Measurements from ENCODE around the gene KCNG3. TPM values are rescaled to one million over a fixed set of nuclear protein-coding genes. Genes with fewer than 3 reads are reported as not detected.

KCNG3 gene
- total and polyA plus RNA-seq, 2 experiments from 2014 or later = 0.27 TPM; not detected in 1

DNA sequence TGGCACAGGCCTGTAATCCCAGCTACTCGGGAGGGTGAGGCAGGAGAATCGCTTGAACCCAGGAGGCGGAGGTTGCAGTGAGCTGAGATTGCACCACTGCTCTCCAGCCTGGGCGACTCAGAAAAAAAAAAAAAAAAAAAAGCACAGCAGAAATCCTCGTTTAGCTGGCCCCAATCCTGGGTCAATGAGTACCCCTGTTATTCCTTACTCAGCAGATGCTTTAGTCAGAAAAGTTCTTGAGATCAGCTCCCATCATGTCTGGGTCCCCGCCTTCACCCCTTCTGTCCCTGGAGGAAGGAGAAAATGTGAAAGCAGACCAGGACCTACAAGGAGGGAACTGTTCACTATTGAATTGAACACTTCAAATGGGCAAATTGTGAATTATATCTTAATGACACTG is 16.4 kb upstream of the KCNG3 start:
- peak overlapping the region; percentile 18 for H3K27ac ChIP-seq
- H3K27me3 ChIP-seq = no peaks in the 10 kb centered on the region
- DNase-seq (ENCODE audit: low read depth in 1 of 2, low spot score in 1 of 2) = no peak
- no peak for TF ChIP-seq CTCF (IDR thresholded peaks at IDR 0.05; ENCODE audit: low read depth, low read length)
- H3K36me3 ChIP-seq = no peaks in the 10 kb centered on the region
- H3K9me3 ChIP-seq (ENCODE audit: low read depth) = no peaks in the 10 kb centered on the region
- H3K4me3 ChIP-seq = no peak overlapping the region
- peaks cover 9% of the 10 kb centered on the region for H3K4me1 ChIP-seq (ENCODE audit: low read depth)

DNA sequence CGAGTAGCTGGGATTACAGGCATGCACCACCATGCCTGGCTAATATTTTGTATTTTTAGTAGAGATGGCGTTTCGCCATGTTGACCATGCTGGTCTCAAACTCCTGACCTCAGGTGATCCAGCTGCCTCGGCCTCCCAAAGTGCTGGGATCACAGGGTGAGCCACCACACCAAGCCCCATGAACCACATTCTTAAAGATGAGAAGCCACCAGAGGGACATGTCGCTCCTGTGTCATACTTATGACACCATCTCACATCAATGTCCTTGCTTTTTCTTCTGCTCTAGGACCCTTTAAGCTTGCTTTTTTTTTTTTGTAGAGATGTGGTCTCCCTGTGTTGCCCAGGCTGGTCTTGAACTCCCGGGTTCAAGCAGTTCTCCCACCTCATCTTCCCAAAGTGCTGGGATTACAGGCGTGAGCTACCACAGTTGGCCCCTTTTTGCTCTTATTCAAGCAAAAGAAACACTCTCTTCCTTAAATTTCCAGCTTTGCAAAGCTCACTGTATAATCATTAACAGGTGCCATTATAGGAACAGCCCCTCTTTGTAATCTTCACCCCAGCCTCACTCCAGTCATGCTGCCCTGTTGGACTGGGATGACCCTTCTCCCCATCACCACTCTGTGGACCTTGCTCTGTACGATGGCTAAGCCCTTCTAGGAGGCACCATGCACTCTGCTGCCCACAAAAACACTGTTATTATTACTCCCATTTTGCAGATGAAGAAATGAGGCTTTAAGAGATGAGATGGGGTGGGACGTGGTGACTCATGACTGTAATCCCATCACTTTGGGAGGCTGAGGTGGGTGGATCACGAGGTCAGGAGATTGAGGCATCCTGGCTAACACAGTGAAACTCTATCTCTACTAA is 10.8 kb upstream of the KCNG3 start:
- Histone ChIP-seq H3K4me1 (ENCODE audit: low read depth) (no peaks in the 10 kb centered on the region), H3K36me3 (no peaks in the 10 kb centered on the region), H3K27me3 (no peaks in the 10 kb centered on the region), H3K4me3 (no peak overlapping the region), H3K27ac (no peak overlapping the region), H3K9me3 (ENCODE audit: low read depth) (no peaks in the 10 kb centered on the region)
- no peak for TF ChIP-seq CTCF (IDR thresholded peaks at IDR 0.05; ENCODE audit: low read depth, low read length)
- DNase-seq (ENCODE audit: low read depth in 1 of 2, low spot score in 1 of 2) = no peak

DNA sequence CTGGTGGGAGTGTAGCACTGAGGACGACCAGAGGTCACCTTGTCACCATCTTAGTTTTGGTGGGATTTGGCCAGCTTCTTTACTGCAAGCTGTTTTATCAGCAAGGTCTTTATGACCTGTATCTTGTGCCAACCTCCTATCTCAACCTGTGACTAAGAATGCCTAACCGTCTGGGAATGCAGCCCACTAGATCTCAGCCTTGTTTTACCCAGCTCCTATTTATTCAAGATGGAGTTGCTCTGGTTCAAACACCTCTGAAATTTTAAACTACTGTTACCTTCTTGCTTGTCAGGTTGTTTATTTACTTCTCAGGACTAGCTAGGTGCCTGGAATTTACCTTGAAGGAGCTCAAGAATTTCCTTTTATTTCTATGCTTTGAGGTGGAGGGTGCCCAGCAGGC is 9.5 kb upstream of the KCNG3 start:
- Histone ChIP-seq H3K36me3 (no peaks in the 10 kb centered on the region), H3K9me3 (ENCODE audit: low read depth) (no peaks in the 10 kb centered on the region), H3K4me1 (ENCODE audit: low read depth) (peaks cover 4% of the 10 kb centered on the region), H3K27ac (no peak overlapping the region), H3K27me3 (no peaks in the 10 kb centered on the region), H3K4me3 (no peak overlapping the region)
- no peak for TF ChIP-seq CTCF (IDR thresholded peaks at IDR 0.05; ENCODE audit: low read depth, low read length)
- DNase-seq (ENCODE audit: low read depth in 1 of 2, low spot score in 1 of 2) = no peak

DNA sequence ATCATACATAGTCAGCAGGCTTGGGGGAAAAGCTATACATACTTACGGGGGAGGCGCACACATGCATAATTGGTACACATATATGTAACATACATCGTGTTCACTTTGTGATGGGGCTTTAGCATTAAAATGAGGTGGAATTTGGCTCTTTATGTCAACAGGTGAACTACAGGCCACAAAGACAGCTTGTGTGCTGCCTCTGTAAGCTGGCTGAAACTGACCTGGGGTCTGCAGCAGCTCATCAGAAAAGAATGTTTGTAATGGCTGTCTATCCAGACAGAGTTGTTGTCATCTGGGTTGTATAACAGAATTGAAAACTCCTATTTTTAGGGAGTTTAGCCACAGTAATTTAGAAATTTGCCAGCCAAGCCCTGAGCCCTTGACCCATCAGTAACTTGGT is 4.7 kb upstream of the KCNG3 start:
- peaks cover 18% of the 10 kb centered on the region for H3K27me3 ChIP-seq
- no peak for DNase-seq (ENCODE audit: low read depth in 1 of 2, low spot score in 1 of 2)
- no peak overlapping the region for H3K4me3 ChIP-seq
- TF ChIP-seq CTCF (IDR thresholded peaks at IDR 0.05; ENCODE audit: low read depth, low read length) = no peak
- H3K36me3 ChIP-seq = no peaks in the 10 kb centered on the region
- peaks cover 4% of the 10 kb centered on the region for H3K4me1 ChIP-seq (ENCODE audit: low read depth)
- no peak overlapping the region for H3K27ac ChIP-seq
- H3K9me3 ChIP-seq (ENCODE audit: low read depth) = no peaks in the 10 kb centered on the region

- Histone ChIP-seq H3K27ac (no peak overlapping the region), H3K9me3 (ENCODE audit: low read depth) (no peaks in the 10 kb centered on the region), H3K4me1 (ENCODE audit: low read depth) (peaks cover 4% of the 10 kb centered on the region), H3K4me3 (no peak overlapping the region), H3K36me3 (no peaks in the 10 kb centered on the region), H3K27me3 (peaks cover 47% of the 10 kb centered on the region)
- no peak for TF ChIP-seq CTCF (IDR thresholded peaks at IDR 0.05; ENCODE audit: low read depth, low read length)
- DNase-seq (ENCODE audit: low read depth in 1 of 2, low spot score in 1 of 2) = no peak
These were observed 1.8 kb upstream of the KCNG3 start for GRCh38 chr2:42495611-42496010.
